Stomach (tissue), 9 donors: ENCODE results near the gene PCDHGA1. TPM values are rescaled to one million over a fixed set of nuclear protein-coding genes. Genes with fewer than 3 reads are reported as not detected.
A peak's percentile ranks its signal among the peaks of the same experiment; 100 is the strongest.

Experiments used
- DNase-seq, 2 donors: peaks; one replicate each; pipeline versions ENCODE4 v3.0.0 to v3.0.0-alpha.2; 2013 to 2019
- H3K27ac ChIP-seq, 5 donors: fragments of 200-600 bp in 4 of 5; sonication (generic) in 4 of 5; one replicate each; pipeline ENCODE4 v1.5.1; 2013 to 2019; ENCODE audit warnings: mild to moderate bottlenecking in 1 of 5, moderate library complexity in 1 of 5
- H3K27me3 ChIP-seq, 3 donors: fragments of 200-600 bp; sonication (generic); one replicate each; pipeline ENCODE4 v1.5.1; 2017 to 2019; ENCODE audit warnings: mixed run types in 1 of 3
- H3K36me3 ChIP-seq, 4 donors: fragments of 200-600 bp; sonication (generic); 1 replicate in 3 of 4; 2 replicates in 1 of 4; pipeline ENCODE4 v1.5.1; 2016 to 2019
- H3K4me1 ChIP-seq, 4 donors: fragments of 200-600 bp; sonication (generic); one replicate each; pipeline ENCODE4 v1.5.1; 2016 to 2019
- H3K4me3 ChIP-seq, 4 donors: fragments of 200-600 bp; sonication (generic) in 3 of 4; one replicate each; pipeline ENCODE4 v1.5.1; 2016 to 2019; ENCODE audit warnings: mild to moderate bottlenecking in 1 of 4
- H3K9me3 ChIP-seq, 4 donors: fragments of 200-600 bp; sonication (generic); one replicate each; pipeline ENCODE4 v1.5.1; 2016 to 2019
- CTCF ChIP-seq, 7 experiments: fragments of 450-650 bp in 4 of 7; fragments of 200-600 bp in 3 of 7; sonication (generic) in 3 of 7; IDR thresholded peaks; one replicate each; pipeline ENCODE4 v1.5.1; 2016 to 2019; ENCODE audit warnings: antibody characterized with exemption in 7 of 7, control low read depth in 2 of 7, mild to moderate bottlenecking in 1 of 7
- EP300 ChIP-seq: sonication (generic); formaldehyde crosslinking; IDR thresholded peaks from one replicate; pipeline ENCODE4 v1.6.1; 2017; ENCODE audit warnings: antibody characterized with exemption
- POLR2A ChIP-seq, 4 donors: fragments of 450-650 bp; IDR thresholded peaks; one replicate each; pipeline ENCODE4 v1.6.1; 2016; ENCODE audit warnings: antibody characterized with exemption in 4 of 4, control low read depth in 2 of 4, mild to moderate bottlenecking in 1 of 4, moderate library complexity in 1 of 4
- POLR2AphosphoS5 ChIP-seq, 3 donors: sonication (generic); formaldehyde crosslinking; IDR thresholded peaks; one replicate each; pipeline ENCODE4 v1.6.1; 2016; ENCODE audit warnings: antibody characterized with exemption in 3 of 3
- WGBS, 5 donors: extraction: QIAGEN DNeasy Blood & Tissue Kit in 3 of 5; methylation state at CpG; one replicate each; pipeline versions ENCODE4 v1.1.5 to v1.1.7; 2013 to 2018; 5-methylcytosine and 5-hydroxymethylcytosine counted together
- intact Hi-C: fragments of 100-400 bp; cut with DNase I; formaldehyde crosslinking; loops from one replicate; pipeline ENCODE4 v1.15.1; 2023; ENCODE audit warnings: low total_unique reads
- polyA plus RNA-seq, 3 donors: library from polyadenylated mRNA; stranded (reverse); fragments of 200-250 nt; gene quantifications; one replicate each; pipeline ENCODE4 v1.2.3, GENCODE V29; 2013
- total RNA-seq, 5 donors: library from RNA; depleted of rRNA; stranded (reverse); fragments of >200 nt; gene quantifications; one replicate each; pipeline versions ENCODE4 v1.1.0 to v1.2.3, GENCODE V29; 2014 to 2016
- donor health status: healthy with polysubstance abuse.
- donor health status: Bipolar disorder and iron deficiency.
- donor health status: healthy.

PCDHGA1 gene
- total and polyA plus RNA-seq, 8 donors = 0.13 to 0.18 TPM; not detected in 6

GRCh38 chr5:141504216-141504615 is 173.9 kb downstream of the PCDHGA1 start:
- peaks cover 0 to 27% (median 16%) of the 10 kb centered on the region in 4 donors for H3K36me3 ChIP-seq
- WGBS, 5 donors = 84 to 92% (median 88%) methylated on average over 4 of the region's 4 CpGs
- H3K4me1 ChIP-seq = peaks cover 16 to 27% (median 25%) of the 10 kb centered on the region in 4 donors
- intact Hi-C loops = no loop called here
- no peaks in the 10 kb centered on the region for H3K9me3 ChIP-seq
- TF ChIP-seq POLR2AphosphoS5 (IDR thresholded peaks at IDR 0.05) = no peak
- TF ChIP-seq EP300 = no peak
- TF ChIP-seq POLR2A (IDR thresholded peaks at IDR 0.05) = no peak
- no peak for TF ChIP-seq CTCF (IDR thresholded peaks at IDR 0.05)
- H3K4me3 ChIP-seq = no peak overlapping the region
- H3K27me3 ChIP-seq = no peaks in the 10 kb centered on the region
- no peak for DNase-seq
- no peak overlapping the region for H3K27ac ChIP-seq

- peak overlapping the region in 4 of 5 donors; percentile 81 to 92 (median 90) for H3K27ac ChIP-seq
- no peak for DNase-seq
- intact Hi-C loops = no loop called here
- peaks cover 22 to 35% (median 32%) of the 10 kb centered on the region in 4 donors for H3K4me1 ChIP-seq
- no peak for TF ChIP-seq CTCF (IDR thresholded peaks at IDR 0.05)
- TF ChIP-seq POLR2A (IDR thresholded peaks at IDR 0.05) = no peak
- no peak for TF ChIP-seq POLR2AphosphoS5 (IDR thresholded peaks at IDR 0.05)
- no peak for TF ChIP-seq EP300
- H3K4me3 ChIP-seq = no peak overlapping the region
- 84 to 91% (median 89%) methylated on average over 7 to 8 of the region's 8 CpGs for WGBS, 5 donors
- H3K9me3 ChIP-seq = no peaks in the 10 kb centered on the region
- peaks cover 5 to 38% (median 23%) of the 10 kb centered on the region in 4 donors for H3K36me3 ChIP-seq
- H3K27me3 ChIP-seq = no peaks in the 10 kb centered on the region
These were observed 176.3 kb downstream of the PCDHGA1 start for GRCh38 chr5:141506381-141507155.

- Histone ChIP-seq H3K36me3 (peaks cover 9 to 42% (median 28%) of the 10 kb centered on the region in 4 donors), H3K27me3 (no peaks in the 10 kb centered on the region), H3K27ac (peak overlapping the region; percentile 55 to 92 (median 89)), H3K9me3 (no peaks in the 10 kb centered on the region), H3K4me1 (peaks cover 24 to 43% (median 36%) of the 10 kb centered on the region in 4 donors), H3K4me3 (no peak overlapping the region)
- 54 to 74% (median 63%) methylated on average over 11 of the region's 11 CpGs for WGBS, 5 donors
- DNase-seq = peak in 1 of 2 donors; percentile 80
- intact Hi-C loops = no loop called here
- TF ChIP-seq EP300 = no peak
- TF ChIP-seq POLR2A (IDR thresholded peaks at IDR 0.05) = no peak
- no peak for TF ChIP-seq POLR2AphosphoS5 (IDR thresholded peaks at IDR 0.05)
These were observed 177.2 kb downstream of the PCDHGA1 start for GRCh38 chr5:141507387-141508091.

GRCh38 chr5:141508440-141508797 is 178.1 kb downstream of the PCDHGA1 start:
- Histone ChIP-seq H3K4me1 (peaks cover 29 to 51% (median 40%) of the 10 kb centered on the region in 4 donors), H3K9me3 (no peaks in the 10 kb centered on the region), H3K27ac (peak overlapping the region; percentile 66 to 92 (median 89)), H3K27me3 (no peaks in the 10 kb centered on the region), H3K36me3 (peaks cover 9 to 33% (median 24%) of the 10 kb centered on the region in 4 donors), H3K4me3 (peak overlapping the region; percentile 21 to 34 (median 27))
- no peak for DNase-seq
- 27 to 44% (median 41%) methylated on average over 9 of the region's 9 CpGs for WGBS, 5 donors
- intact Hi-C loops = no loop called here
- no peak for TF ChIP-seq CTCF (IDR thresholded peaks at IDR 0.05)
- TF ChIP-seq POLR2AphosphoS5 (IDR thresholded peaks at IDR 0.05) = no peak
- no peak for TF ChIP-seq POLR2A (IDR thresholded peaks at IDR 0.05)
- TF ChIP-seq EP300 = no peak
